KOPT-K1 (cell line): ENCODE results near the gene PSMG1.

ENCODE experiments used
- H3K27ac ChIP-seq: fragments of 200-600 bp; sonication (generic); 2 replicates; pipeline ENCODE4 v1.5.1; 2016; ENCODE audit warnings: antibody characterized with exemption, mild to moderate bottlenecking, low read depth, low read length; ENCODE audit not compliant: poor library complexity, severe bottlenecking
- H3K36me3 ChIP-seq: fragments of 200-600 bp; sonication (generic); 2 replicates; pipeline ENCODE4 v1.5.1; 2017; ENCODE audit warnings: antibody characterized with exemption, mild to moderate bottlenecking, low read length, moderate library complexity; ENCODE audit not compliant: insufficient read depth
- H3K9me3 ChIP-seq: fragments of 200-600 bp; sonication (generic); 2 replicates; pipeline ENCODE4 v1.5.1; 2017; ENCODE audit warnings: antibody characterized with exemption, low read length, mild to moderate bottlenecking; ENCODE audit not compliant: insufficient read depth, poor library complexity, severe bottlenecking

PSMG1 gene

DNA sequence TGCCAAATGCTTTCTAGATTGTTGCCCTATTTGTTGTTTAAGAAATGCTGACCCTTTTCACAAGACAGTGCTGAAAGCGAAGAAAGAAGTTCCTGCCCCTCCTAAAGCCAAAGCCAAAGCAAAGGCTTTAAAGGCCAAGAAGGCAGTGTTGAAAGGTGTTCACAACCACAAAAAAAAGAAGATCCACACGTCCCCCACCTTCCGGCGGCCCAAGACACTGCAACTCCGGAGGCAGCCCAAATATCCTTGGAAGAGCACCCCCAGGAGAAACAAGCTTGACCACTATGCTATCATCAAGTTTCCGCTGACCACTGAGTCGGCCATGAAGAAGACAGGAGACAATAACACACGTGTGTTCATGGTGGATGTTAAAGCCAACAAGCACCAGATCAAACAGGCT, 55.7 kb downstream of the PSMG1 start:
- H3K9me3 ChIP-seq: peaks cover 27% of the 10 kb centered on the region
- H3K27ac ChIP-seq: no peak overlapping the region
- no peaks in the 10 kb centered on the region for H3K36me3 ChIP-seq

DNA sequence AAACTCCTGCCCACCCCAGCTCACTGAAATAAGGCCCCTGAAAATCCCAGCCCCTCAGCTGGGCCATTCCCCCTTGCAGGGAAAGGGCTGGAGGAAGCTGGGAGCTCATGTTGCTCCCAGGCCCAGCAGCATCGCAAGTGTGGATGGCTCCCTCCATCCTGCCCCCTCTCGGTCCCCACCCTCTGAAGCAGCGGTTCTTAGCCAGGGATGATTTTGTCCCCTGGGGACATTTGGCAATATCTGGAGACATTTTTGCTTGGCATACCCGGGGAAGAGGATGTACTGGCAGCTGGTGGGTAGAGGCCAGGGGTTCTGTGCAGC, 56.8 kb downstream of the PSMG1 start:
- H3K27ac ChIP-seq: peak overlapping the region; percentile 66
- H3K9me3 ChIP-seq: peaks cover 22% of the 10 kb centered on the region
- H3K36me3 ChIP-seq: no peaks in the 10 kb centered on the region

GRCh38 chr21:39125752-39126485, 57.3 kb downstream of the PSMG1 start:
- H3K36me3 ChIP-seq: no peaks in the 10 kb centered on the region
- peaks cover 17% of the 10 kb centered on the region for H3K9me3 ChIP-seq
- H3K27ac ChIP-seq: peak overlapping the region; percentile 66
